OCI-LY1 (cell line): ENCODE measurements around the gene METTL8.
A peak's percentile ranks its signal among the peaks of the same experiment; 100 is the strongest.

Experiments used
- H2AFZ ChIP-seq: fragments of 200-600 bp; sonication (generic), shearing (Covaris generic); 2 replicates; pipeline ENCODE4 v1.6.0; 2014; ENCODE audit warnings: antibody characterized with exemption, mild to moderate bottlenecking, low read length
- H3F3A ChIP-seq: fragments of 200-600 bp; sonication (generic), shearing (Covaris generic); 2 replicates; pipeline ENCODE4 v1.6.0; 2014; ENCODE audit warnings: mild to moderate bottlenecking, antibody characterized with exemption, low read length, moderate library complexity; ENCODE audit not compliant: insufficient read depth
- H3K27ac ChIP-seq: fragments of 200-600 bp; sonication (generic); 2 replicates; pipeline ENCODE4 v1.5.1; 2014; ENCODE audit warnings: low read length, mixed run types, mild to moderate bottlenecking, low read depth; ENCODE audit not compliant: poor library complexity, severe bottlenecking
- H3K27me3 ChIP-seq: fragments of 200-600 bp; sonication (generic); 2 replicates; pipeline ENCODE4 v1.6.0; 2014; ENCODE audit warnings: antibody characterized with exemption, mild to moderate bottlenecking, low read length, moderate library complexity; ENCODE audit not compliant: insufficient read depth
- H3K36me3 ChIP-seq: fragments of 200-600 bp; sonication (generic); 2 replicates; pipeline ENCODE4 v1.6.1; 2014; ENCODE audit warnings: mild to moderate bottlenecking, antibody characterized with exemption, low read length, moderate library complexity, mixed read lengths; ENCODE audit not compliant: insufficient read depth
- H3K4me1 ChIP-seq: fragments of 200-600 bp; sonication (generic); 2 replicates; pipeline ENCODE4 v1.5.1; 2014; ENCODE audit warnings: mild to moderate bottlenecking, low read length, moderate library complexity; ENCODE audit not compliant: insufficient read depth, severe bottlenecking
- H3K4me2 ChIP-seq: fragments of 200-600 bp; sonication (generic), shearing (Covaris generic); 2 replicates; pipeline ENCODE4 v1.6.1; 2014; ENCODE audit warnings: low read length
- H3K4me3 ChIP-seq: fragments of 200-600 bp; sonication (generic); 2 replicates; pipeline ENCODE4 v1.5.1; 2014; ENCODE audit warnings: low read length, low read depth, mild to moderate bottlenecking, mixed read lengths; ENCODE audit not compliant: poor library complexity, severe bottlenecking
- H3K79me2 ChIP-seq: fragments of 200-600 bp; shearing (Covaris generic); 2 replicates; pipeline ENCODE4 v1.6.1; 2016; ENCODE audit warnings: mixed run types, low read length, mixed read lengths; ENCODE audit not compliant: insufficient read depth
- H3K9ac ChIP-seq: fragments of 200-600 bp; sonication (generic), shearing (Covaris generic); 2 replicates; pipeline ENCODE4 v1.6.1; 2014; ENCODE audit warnings: mild to moderate bottlenecking, low read length, mixed read lengths
- H3K9me2 ChIP-seq: fragments of 200-600 bp; sonication (generic), shearing (Covaris generic); 2 replicates; pipeline ENCODE4 v1.6.1; 2014; ENCODE audit warnings: low read depth, mild to moderate bottlenecking, low read length, mixed read lengths
- H3K9me3 ChIP-seq: fragments of 200-600 bp; shearing (Covaris generic); 2 replicates; pipeline ENCODE4 v1.6.1; 2014; ENCODE audit warnings: low read length, mixed read lengths
- H4K20me1 ChIP-seq: fragments of 200-600 bp; sonication (generic), shearing (Covaris generic); 2 replicates; pipeline ENCODE4 v1.6.0; 2016; ENCODE audit warnings: mild to moderate bottlenecking, low read length; ENCODE audit not compliant: insufficient read depth
- EZH2 ChIP-seq: fragments of 200-600 bp; sonication (generic), shearing (Covaris generic); IDR thresholded peaks from 2 replicates; pipeline ENCODE4 v1.8.0; 2017; ENCODE audit warnings: borderline replicate concordance, mixed run types, mild to moderate bottlenecking, antibody characterized with exemption, low read length, moderate library complexity, mixed read lengths
- TF ChIP-seq, protein P1 (sequence below): fragments of 200-600 bp; sonication (generic), shearing (Covaris generic); IDR thresholded peaks from 2 replicates; pipeline ENCODE4 v1.5.1; 2017; ENCODE audit warnings: mild to moderate bottlenecking, antibody characterized with exemption, low read length, moderate library complexity, mixed read lengths

The METTL8 gene

DNA sequence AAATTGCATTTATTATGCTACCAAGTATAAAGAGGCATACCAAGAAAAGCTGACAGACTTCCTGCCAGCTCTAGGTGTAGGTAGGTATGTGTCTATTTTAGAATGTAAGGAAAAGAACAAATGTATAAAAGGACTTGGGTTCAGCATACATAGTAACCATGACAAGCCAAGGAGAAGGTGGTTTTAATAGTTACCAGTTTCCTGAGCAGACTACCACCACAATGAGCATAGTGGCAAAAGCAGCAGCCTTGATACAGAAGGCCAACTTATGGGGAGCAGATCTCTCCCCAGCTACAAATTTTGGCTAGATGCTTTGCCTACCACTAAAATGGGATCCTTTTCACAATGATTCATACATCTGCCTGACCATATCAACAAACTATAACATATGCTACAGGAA is 34.5 kb downstream of the METTL8 start:
- H3K27me3 ChIP-seq, result no peaks in the 10 kb centered on the region
- peaks cover 9% of the 10 kb centered on the region; the same call in 1 of the 2 replicates for H3K36me3 ChIP-seq
- no peak overlapping the region for H3K27ac ChIP-seq
- no peak overlapping the region for H3K4me3 ChIP-seq
- H3K4me2 ChIP-seq, result no peak overlapping the region
- H3K9me2 ChIP-seq, result no peaks in the 10 kb centered on the region
- no peak overlapping the region for H3K9ac ChIP-seq
- H3K9me3 ChIP-seq, result peaks cover 13% of the 10 kb centered on the region
- H3K79me2 ChIP-seq, result 0 out of 2 replicates have a peak, but pooled peaks cover 4% of the 10 kb centered on the region
- no peaks in the 10 kb centered on the region for H4K20me1 ChIP-seq
- TF ChIP-seq EZH2, result no peak
- TF ChIP-seq, protein P1, sequence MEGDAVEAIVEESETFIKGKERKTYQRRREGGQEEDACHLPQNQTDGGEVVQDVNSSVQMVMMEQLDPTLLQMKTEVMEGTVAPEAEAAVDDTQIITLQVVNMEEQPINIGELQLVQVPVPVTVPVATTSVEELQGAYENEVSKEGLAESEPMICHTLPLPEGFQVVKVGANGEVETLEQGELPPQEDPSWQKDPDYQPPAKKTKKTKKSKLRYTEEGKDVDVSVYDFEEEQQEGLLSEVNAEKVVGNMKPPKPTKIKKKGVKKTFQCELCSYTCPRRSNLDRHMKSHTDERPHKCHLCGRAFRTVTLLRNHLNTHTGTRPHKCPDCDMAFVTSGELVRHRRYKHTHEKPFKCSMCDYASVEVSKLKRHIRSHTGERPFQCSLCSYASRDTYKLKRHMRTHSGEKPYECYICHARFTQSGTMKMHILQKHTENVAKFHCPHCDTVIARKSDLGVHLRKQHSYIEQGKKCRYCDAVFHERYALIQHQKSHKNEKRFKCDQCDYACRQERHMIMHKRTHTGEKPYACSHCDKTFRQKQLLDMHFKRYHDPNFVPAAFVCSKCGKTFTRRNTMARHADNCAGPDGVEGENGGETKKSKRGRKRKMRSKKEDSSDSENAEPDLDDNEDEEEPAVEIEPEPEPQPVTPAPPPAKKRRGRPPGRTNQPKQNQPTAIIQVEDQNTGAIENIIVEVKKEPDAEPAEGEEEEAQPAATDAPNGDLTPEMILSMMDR, result no peak
- H2AFZ ChIP-seq, result no peak overlapping the region
- H3F3A ChIP-seq, result no peaks in the 10 kb centered on the region
- peaks cover 6% of the 10 kb centered on the region for H3K4me1 ChIP-seq

DNA sequence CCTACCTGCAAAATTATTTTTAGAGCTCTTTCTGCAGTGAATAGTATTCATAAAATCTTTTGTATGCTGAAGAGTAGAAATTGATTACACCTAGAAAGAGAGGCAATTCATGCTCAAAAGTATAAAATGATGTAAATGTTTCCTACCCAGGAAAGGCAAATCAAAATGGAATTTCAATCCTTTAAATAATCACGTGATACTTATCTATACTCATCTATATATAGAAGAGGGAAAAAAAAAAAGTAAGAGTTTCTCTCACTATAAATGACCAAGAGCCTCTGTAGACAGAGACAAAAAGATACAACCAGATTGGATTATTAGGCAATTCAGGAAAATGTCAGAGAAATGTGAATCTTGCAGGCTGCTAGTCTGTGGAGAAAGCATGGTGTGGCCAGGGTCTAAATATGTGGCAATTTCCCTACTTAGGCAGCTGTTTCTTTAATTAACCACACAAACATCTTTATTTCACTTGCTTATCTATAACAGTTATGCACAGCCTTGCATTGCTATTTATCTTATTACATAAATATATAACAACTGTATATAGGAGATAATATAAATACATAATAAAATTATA is 39.5 kb downstream of the METTL8 start:
- no peak overlapping the region for H2AFZ ChIP-seq
- peak overlapping the region; percentile 13 for H3K27ac ChIP-seq
- no peaks in the 10 kb centered on the region for H4K20me1 ChIP-seq
- TF ChIP-seq EZH2, result no peak
- TF ChIP-seq, protein P1, result no peak
- H3K4me3 ChIP-seq, result no peak overlapping the region
- H3K36me3 ChIP-seq, result no peaks in the 10 kb centered on the region
- peaks cover 4% of the 10 kb centered on the region; the same call in 1 of the 2 replicates for H3F3A ChIP-seq
- no peak overlapping the region for H3K4me2 ChIP-seq
- no peak overlapping the region for H3K9ac ChIP-seq
- no peaks in the 10 kb centered on the region for H3K9me3 ChIP-seq
- peaks cover 31% of the 10 kb centered on the region for H3K4me1 ChIP-seq
- no peaks in the 10 kb centered on the region for H3K9me2 ChIP-seq
- 0 out of 2 replicates have a peak, but pooled peaks cover 4% of the 10 kb centered on the region for H3K79me2 ChIP-seq
- H3K27me3 ChIP-seq, result no peaks in the 10 kb centered on the region

DNA sequence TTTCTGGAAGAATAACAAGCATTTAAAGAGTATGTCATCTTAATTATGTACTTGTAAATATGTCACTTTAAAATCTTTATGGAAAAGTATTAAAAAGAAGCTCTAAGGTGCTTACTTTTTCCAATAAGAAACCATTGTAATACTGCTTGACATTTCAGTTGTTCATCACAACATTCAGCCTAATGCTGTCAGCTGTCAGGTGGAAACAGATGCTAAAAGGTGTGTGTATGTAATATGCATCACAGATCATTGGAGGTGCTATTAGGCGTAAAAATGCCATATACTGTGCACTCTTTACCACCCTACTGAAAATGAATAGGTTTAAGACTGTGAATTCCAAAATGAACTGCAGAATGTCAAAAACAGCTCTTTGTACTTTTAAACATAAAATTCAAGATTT is 40.3 kb downstream of the METTL8 start:
- Histone ChIP-seq H2AFZ (no peak overlapping the region), H3F3A (peaks cover 10% of the 10 kb centered on the region), H3K9me2 (no peaks in the 10 kb centered on the region), H3K9ac (no peak overlapping the region), H4K20me1 (no peaks in the 10 kb centered on the region), H3K4me1 (peaks cover 34% of the 10 kb centered on the region), H3K36me3 (no peaks in the 10 kb centered on the region), H3K4me3 (no peak overlapping the region), H3K4me2 (no peak overlapping the region), H3K9me3 (no peaks in the 10 kb centered on the region), H3K79me2 (0 out of 2 replicates have a peak, but pooled peaks cover 4% of the 10 kb centered on the region), H3K27ac (peak overlapping the region; percentile 13), H3K27me3 (no peaks in the 10 kb centered on the region)
- TF ChIP-seq EZH2, result no peak
- TF ChIP-seq, protein P1, result no peak
